PFSK-1 (cell line): ENCODE measurements around the gene UBE4B.
A peak's percentile ranks its signal among the peaks of the same experiment; 100 is the strongest.

ENCODE experiments used
- FOXP2 ChIP-seq: optimal IDR thresholded peaks from 2 replicates; pipeline ENCODE3; 2011; ENCODE audit warnings: borderline replicate concordance, control low read depth, inconsistent platforms; ENCODE audit not compliant: insufficient read depth; ENCODE audit errors: extremely low read length, extremely low read depth
- POLR2AphosphoS5 ChIP-seq: IDR thresholded peaks from 2 replicates; pipeline ENCODE4 v1.6.1; 2012; ENCODE audit warnings: low read depth, mild to moderate bottlenecking, control low read depth, low read length, moderate library complexity
- SIN3A ChIP-seq: IDR thresholded peaks from 2 replicates; pipeline ENCODE4 v1.6.1; 2012; ENCODE audit warnings: mild to moderate bottlenecking, low read length, moderate library complexity, borderline replicate concordance; ENCODE audit not compliant: insufficient read depth
- TAF1 ChIP-seq: IDR thresholded peaks from 2 replicates; pipeline ENCODE4 v1.6.1; 2012; ENCODE audit warnings: low read length, control low read depth, borderline replicate concordance; ENCODE audit not compliant: insufficient read depth
- TF ChIP-seq, protein P1 (sequence below), 2 experiments: IDR thresholded peaks; 2 replicates each; pipeline versions ENCODE4 v1.6.1 to v1.8.0; 2011 to 2012; ENCODE audit warnings: low read depth in 2 of 2, low read length in 2 of 2, control low read depth in 1 of 2, inconsistent platforms in 1 of 2, mild to moderate bottlenecking in 1 of 2, moderate library complexity in 1 of 2; ENCODE audit not compliant: insufficient read depth in 1 of 2

The UBE4B gene

GRCh38 chr1:10071640-10072039 is 38.9 kb downstream of the UBE4B start:
- no peak for TF ChIP-seq POLR2AphosphoS5

DNA sequence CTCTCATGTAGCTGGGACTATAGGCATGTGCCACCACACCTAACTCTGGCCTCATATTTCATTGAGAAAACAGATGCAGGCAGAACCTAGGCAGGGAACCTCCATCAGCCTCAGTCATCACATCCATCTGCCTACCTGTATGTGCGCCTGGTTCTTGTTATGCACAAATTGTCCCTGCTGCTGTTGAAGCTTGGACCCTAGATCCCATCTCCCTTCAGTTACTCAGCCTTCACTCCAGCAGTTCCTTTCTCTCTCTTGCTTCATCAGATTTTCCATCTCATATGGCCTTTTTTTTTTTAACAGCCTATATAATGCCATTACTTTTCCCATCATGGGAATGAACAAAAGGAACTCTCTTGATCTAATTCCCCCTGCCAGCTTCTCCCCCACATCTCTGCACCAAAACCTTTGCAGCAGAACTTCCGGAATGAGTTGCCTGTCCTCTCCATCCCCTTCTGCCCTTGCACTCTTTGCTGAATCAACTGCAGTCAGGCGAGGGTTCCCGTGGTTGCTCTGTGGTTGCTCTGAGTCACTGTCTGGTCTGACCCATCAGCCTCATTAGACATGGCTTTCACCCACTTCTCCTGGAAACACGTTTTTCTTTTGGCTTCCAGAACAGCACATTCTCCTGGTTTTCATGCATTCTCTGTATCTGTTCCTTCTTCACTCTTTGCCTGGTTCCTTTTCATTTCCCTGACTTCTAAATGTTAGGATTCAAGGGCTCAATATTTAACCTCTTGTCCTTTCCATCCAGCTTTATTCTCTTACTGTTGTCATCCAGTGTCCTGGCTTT is 41.5 kb downstream of the UBE4B start:
- peak; percentile 22 for TF ChIP-seq FOXP2
- TF ChIP-seq, protein P1, sequence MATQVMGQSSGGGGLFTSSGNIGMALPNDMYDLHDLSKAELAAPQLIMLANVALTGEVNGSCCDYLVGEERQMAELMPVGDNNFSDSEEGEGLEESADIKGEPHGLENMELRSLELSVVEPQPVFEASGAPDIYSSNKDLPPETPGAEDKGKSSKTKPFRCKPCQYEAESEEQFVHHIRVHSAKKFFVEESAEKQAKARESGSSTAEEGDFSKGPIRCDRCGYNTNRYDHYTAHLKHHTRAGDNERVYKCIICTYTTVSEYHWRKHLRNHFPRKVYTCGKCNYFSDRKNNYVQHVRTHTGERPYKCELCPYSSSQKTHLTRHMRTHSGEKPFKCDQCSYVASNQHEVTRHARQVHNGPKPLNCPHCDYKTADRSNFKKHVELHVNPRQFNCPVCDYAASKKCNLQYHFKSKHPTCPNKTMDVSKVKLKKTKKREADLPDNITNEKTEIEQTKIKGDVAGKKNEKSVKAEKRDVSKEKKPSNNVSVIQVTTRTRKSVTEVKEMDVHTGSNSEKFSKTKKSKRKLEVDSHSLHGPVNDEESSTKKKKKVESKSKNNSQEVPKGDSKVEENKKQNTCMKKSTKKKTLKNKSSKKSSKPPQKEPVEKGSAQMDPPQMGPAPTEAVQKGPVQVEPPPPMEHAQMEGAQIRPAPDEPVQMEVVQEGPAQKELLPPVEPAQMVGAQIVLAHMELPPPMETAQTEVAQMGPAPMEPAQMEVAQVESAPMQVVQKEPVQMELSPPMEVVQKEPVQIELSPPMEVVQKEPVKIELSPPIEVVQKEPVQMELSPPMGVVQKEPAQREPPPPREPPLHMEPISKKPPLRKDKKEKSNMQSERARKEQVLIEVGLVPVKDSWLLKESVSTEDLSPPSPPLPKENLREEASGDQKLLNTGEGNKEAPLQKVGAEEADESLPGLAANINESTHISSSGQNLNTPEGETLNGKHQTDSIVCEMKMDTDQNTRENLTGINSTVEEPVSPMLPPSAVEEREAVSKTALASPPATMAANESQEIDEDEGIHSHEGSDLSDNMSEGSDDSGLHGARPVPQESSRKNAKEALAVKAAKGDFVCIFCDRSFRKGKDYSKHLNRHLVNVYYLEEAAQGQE (IDR thresholded peaks at IDR 0.05; ENCODE audit: insufficient read depth in 1 of 2, low read depth in 2 of 2, low read length in 2 of 2) = no peak

DNA sequence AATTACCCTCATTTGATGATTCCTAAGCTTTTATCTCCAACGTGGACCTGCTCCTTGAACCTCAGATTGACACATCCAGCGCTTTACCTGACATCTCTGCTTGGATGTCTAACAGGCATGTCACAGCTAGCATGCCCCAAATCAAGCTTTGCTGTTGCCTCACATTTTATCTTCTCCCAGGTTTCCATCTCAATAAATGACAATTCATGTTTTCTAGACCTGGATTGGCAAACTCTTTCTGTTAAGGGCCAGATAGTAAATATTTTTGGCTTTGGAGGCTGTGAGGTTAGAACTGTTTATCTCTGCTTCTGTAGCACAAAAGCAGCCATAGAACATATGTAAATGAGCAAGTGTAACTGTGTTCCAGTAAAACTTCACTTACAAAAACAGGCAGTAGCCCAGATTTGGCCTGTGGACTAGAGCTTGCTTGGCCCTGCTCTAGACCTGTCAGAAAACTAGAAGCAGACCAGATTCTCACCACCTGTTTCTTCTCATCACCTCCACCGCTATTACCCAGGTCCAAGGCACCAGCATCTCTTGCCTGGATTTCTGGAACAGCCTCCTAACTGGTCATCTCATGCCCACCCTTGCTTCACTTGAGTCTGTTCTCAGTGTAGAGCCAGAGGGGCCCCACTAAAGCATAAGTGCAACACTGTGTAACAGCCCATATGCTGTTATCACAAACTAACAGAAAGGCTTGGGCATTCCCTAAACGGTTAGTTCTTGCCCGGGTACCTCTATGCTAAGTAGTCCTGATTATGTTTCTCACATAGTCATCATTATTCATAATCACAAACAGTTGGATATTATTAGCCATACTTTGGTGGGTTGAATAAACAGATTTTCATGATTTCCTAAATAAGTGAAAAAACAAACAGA is 42.3 kb downstream of the UBE4B start:
- TF ChIP-seq FOXP2 (no peak), TAF1 (no peak), SIN3A (no peak), POLR2AphosphoS5 (no peak)
- TF ChIP-seq, protein P1 (IDR thresholded peaks at IDR 0.05; ENCODE audit: insufficient read depth in 1 of 2, low read depth in 2 of 2, low read length in 2 of 2) = no peak

- no peak for TF ChIP-seq POLR2AphosphoS5
- TF ChIP-seq TAF1 = no peak
- TF ChIP-seq FOXP2 = no peak
- no peak for TF ChIP-seq SIN3A
- TF ChIP-seq, protein P1 (IDR thresholded peaks at IDR 0.05; ENCODE audit: insufficient read depth in 1 of 2, low read depth in 2 of 2, low read length in 2 of 2) = no peak
Observed at GRCh38 chr1:10075732-10076131, 43.0 kb downstream of the UBE4B start.

DNA sequence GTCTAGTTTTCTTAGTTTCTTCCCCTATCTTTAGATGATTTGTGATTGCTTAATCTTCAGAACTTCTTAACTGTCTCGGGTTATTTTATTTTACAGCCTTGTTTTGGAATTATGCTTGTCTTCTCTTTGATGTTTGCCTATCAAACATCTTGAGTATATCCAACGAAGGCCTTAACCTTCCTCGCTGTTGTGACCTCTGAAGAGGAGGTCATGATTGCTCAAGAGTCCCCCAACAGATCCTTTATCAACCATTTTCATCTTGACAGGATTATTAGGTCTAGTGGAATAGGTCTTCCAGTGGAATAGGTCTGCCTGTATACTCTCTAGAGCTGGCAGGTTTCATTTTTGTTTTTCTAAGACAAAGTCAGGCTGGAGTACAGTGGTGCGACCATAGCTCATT is 45.7 kb downstream of the UBE4B start:
- no peak for TF ChIP-seq POLR2AphosphoS5
- TF ChIP-seq, protein P1 (IDR thresholded peaks at IDR 0.05; ENCODE audit: insufficient read depth in 1 of 2, low read depth in 2 of 2, low read length in 2 of 2) = no peak
- no peak for TF ChIP-seq SIN3A
- no peak for TF ChIP-seq FOXP2
- TF ChIP-seq TAF1 = no peak
